ENCODE results near the gene ARHGAP10.

ARHGAP10 gene

GRCh38 chr4:148044912-148045352 is 313.0 kb downstream of the ARHGAP10 start:
- peak; percentile 50 for TF ChIP-seq CTCF (IDR thresholded peaks at IDR 0.05; ENCODE audit: insufficient read depth, low read length, poor library complexity, severe bottlenecking)
- DNase-seq (ENCODE audit: extremely low read depth, insufficient read length), result no peak
- Histone ChIP-seq H3K4me3 (replicated peaks; ENCODE audit: low read depth, low read length) (no peak overlapping the region), H3K36me3 (ENCODE audit: control insufficient read depth, insufficient read depth, low read length) (peaks cover 4% of the 10 kb centered on the region), H3K27me3 (replicated peaks; ENCODE audit: control insufficient read depth, insufficient read depth, low read length) (no peaks in the 10 kb centered on the region)

GRCh38 chr4:148048598-148048997 is 316.7 kb downstream of the ARHGAP10 start:
- no peak for DNase-seq (ENCODE audit: extremely low read depth, insufficient read length)
- Histone ChIP-seq H3K4me3 (replicated peaks; ENCODE audit: low read depth, low read length) (no peak overlapping the region), H3K27me3 (replicated peaks; ENCODE audit: control insufficient read depth, insufficient read depth, low read length) (no peaks in the 10 kb centered on the region), H3K36me3 (ENCODE audit: control insufficient read depth, insufficient read depth, low read length) (peaks cover 5% of the 10 kb centered on the region)
- TF ChIP-seq CTCF (IDR thresholded peaks at IDR 0.05; ENCODE audit: insufficient read depth, low read length, poor library complexity, severe bottlenecking), result no peak

- Histone ChIP-seq H3K36me3 (ENCODE audit: control insufficient read depth, insufficient read depth, low read length) (peaks cover 5% of the 10 kb centered on the region), H3K27me3 (replicated peaks; ENCODE audit: control insufficient read depth, insufficient read depth, low read length) (no peaks in the 10 kb centered on the region), H3K4me3 (replicated peaks; ENCODE audit: low read depth, low read length) (no peak overlapping the region)
- DNase-seq (ENCODE audit: extremely low read depth, insufficient read length), result no peak
- no peak for TF ChIP-seq CTCF (IDR thresholded peaks at IDR 0.05; ENCODE audit: insufficient read depth, low read length, poor library complexity, severe bottlenecking)
Measured at GRCh38 chr4:148051403-148051802, 319.5 kb downstream of the ARHGAP10 start.

GRCh38 chr4:148052448-148052847 is 320.6 kb downstream of the ARHGAP10 start:
- Histone ChIP-seq H3K4me3 (replicated peaks; ENCODE audit: low read depth, low read length) (no peak overlapping the region), H3K36me3 (ENCODE audit: control insufficient read depth, insufficient read depth, low read length) (peaks cover 2% of the 10 kb centered on the region), H3K27me3 (replicated peaks; ENCODE audit: control insufficient read depth, insufficient read depth, low read length) (no peaks in the 10 kb centered on the region)
- DNase-seq (ENCODE audit: extremely low read depth, insufficient read length), result no peak
- TF ChIP-seq CTCF (IDR thresholded peaks at IDR 0.05; ENCODE audit: insufficient read depth, low read length, poor library complexity, severe bottlenecking), result no peak

GRCh38 chr4:148053298-148054003 is 321.6 kb downstream of the ARHGAP10 start:
- Histone ChIP-seq H3K36me3 (ENCODE audit: control insufficient read depth, insufficient read depth, low read length) (peaks cover 2% of the 10 kb centered on the region), H3K4me3 (replicated peaks; ENCODE audit: low read depth, low read length) (no peak overlapping the region), H3K27me3 (replicated peaks; ENCODE audit: control insufficient read depth, insufficient read depth, low read length) (no peaks in the 10 kb centered on the region)
- no peak for DNase-seq (ENCODE audit: extremely low read depth, insufficient read length)
- no peak for TF ChIP-seq CTCF (IDR thresholded peaks at IDR 0.05; ENCODE audit: insufficient read depth, low read length, poor library complexity, severe bottlenecking)
